ENCODE data around the gene GPR85. TPM values are rescaled to one million over a fixed set of nuclear protein-coding genes. Genes with fewer than 3 reads are reported as not detected.

Gene GPR85
- total and polyA plus RNA-seq, 2 of the 4 experiments (the other 2 are of a cell fraction): 1.7 to 5.4 TPM

DNA sequence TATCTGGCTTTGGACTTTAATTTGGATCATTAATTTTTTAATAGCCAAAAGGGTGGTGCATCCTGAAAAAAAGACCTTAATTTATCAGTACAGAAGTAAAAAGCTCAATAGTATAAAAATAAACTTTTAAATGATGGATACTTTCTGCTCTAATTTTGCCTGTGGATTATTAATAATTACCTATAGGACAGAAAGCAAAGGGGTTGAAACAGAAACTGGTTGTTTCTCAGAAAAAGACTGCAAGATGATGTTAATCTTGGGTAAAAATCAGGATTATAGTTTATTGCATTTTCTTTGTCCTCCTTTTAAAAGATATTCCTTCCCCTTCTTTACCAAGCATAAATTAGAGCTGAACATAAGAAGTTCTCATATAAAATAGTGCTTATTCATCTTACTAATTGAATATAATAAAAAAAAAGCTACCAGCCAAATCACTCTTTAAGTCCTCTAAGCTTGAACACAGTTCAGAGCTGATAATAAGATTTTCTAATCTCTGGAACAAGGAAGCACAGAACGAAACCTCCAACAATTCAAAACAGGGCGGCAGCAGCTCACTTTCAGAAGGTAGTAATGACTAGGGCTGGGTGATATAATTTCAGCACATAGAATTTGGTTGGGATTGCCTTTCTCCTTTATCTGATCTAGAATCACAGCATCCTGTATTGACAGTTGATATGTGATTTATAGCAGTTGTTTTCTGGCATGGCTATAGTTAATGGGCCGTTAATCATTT lies 8.1 kb upstream of the GPR85 start:
- Histone ChIP-seq H2AK5ac (ENCODE audit: low read depth, low read length) (no peak overlapping the region), H3K79me1 (ENCODE audit: low read depth in 1 of 2, low read length in 2 of 2) (no peaks in the 10 kb centered on the region), H2BK120ac (ENCODE audit: low read depth, low read length) (no peak overlapping the region), H3K9ac (ENCODE audit: low read depth, low read length) (no peak overlapping the region), H2BK20ac (ENCODE audit: low read depth, low read length) (no peak overlapping the region), H3K4ac (ENCODE audit: low read depth, low read length) (no peak overlapping the region), H3K56ac (ENCODE audit: extremely low read depth, insufficient read depth, low read length) (no peak overlapping the region), H2BK5ac (ENCODE audit: low read depth, low read length, poor library complexity, severe bottlenecking) (no peak overlapping the region), H3K36me3 (ENCODE audit: control insufficient read depth, insufficient read depth, low read length) (no peaks in the 10 kb centered on the region), H3K4me1 (ENCODE audit: control insufficient read depth, insufficient read depth, low read length) (peaks cover 2% of the 10 kb centered on the region; the same call in 1 of the 2 replicates), H3K9me1 (ENCODE audit: insufficient read depth, low read length) (no peaks in the 10 kb centered on the region), H4K20me1 (ENCODE audit: insufficient read depth, low read length) (no peaks in the 10 kb centered on the region), H3K9me3 (ENCODE audit: control insufficient read depth, insufficient read depth, low read length) (no peaks in the 10 kb centered on the region), H3K4me3 (ENCODE audit: insufficient read depth, low read depth, low read length) (no peak overlapping the region), H2AFZ (replicated peaks; ENCODE audit: low read length, poor library complexity) (no peak overlapping the region), H2BK15ac (ENCODE audit: low read depth, low read length) (no peak overlapping the region), H3K18ac (ENCODE audit: low read depth, low read length) (no peak overlapping the region), H2AK9ac (replicated peaks; ENCODE audit: low read depth, low read length, poor library complexity) (no peak overlapping the region), H3K27ac (ENCODE audit: insufficient read depth, low read length) (no peak overlapping the region), H4K5ac (ENCODE audit: low read depth, low read length) (no peak overlapping the region), H3K4me2 (ENCODE audit: low read depth, low read length) (no peak overlapping the region), H4K91ac (ENCODE audit: insufficient read depth, low read depth, low read length) (no peak overlapping the region), H3K23ac (ENCODE audit: low read depth, low read length) (no peak overlapping the region), H3K27me3 (ENCODE audit: control insufficient read depth, insufficient read depth, low read length) (no peaks in the 10 kb centered on the region), H3K14ac (replicated peaks; ENCODE audit: low read depth, low read length) (no peak overlapping the region), H4K8ac (ENCODE audit: low read depth in 2 of 2, low read length in 2 of 2) (no peak overlapping the region)
- ATAC-seq (ENCODE audit: low read depth) (no peak), DNase-seq (no peak)
- BruUV-seq (replicated peaks): no TSS peak
- dilution Hi-C loops (cut with HindIII; ENCODE audit: low sequenced_read_pairs, unreplicated experiment) (no loop called here), in situ Hi-C loops (cut with MboI; ENCODE audit: low sequenced_read_pairs) (no loop called here), intact Hi-C loops (cut with micrococcal nuclease) (no loop called here)
- no CpG with 5 or more reads among the region's 3 CpGs for WGBS, 2 experiments (ENCODE audit: extremely low coverage in 2 of 2, insufficient read length in 1 of 2)
- no peak for TF ChIP-seq CHD1 (IDR thresholded peaks at IDR 0.05; ENCODE audit: low read depth, low read length)
- no peak for TF ChIP-seq POLR2A (IDR thresholded peaks at IDR 0.05; ENCODE audit: low read depth, low read length)
- no peak for TF ChIP-seq SMC3 (IDR thresholded peaks at IDR 0.05; ENCODE audit: low read depth, low read length)
- no peak for TF ChIP-seq NFE2L2 (IDR thresholded peaks at IDR 0.05; ENCODE audit: low read depth, low read length)
- TF ChIP-seq BHLHE40 (IDR thresholded peaks at IDR 0.05; ENCODE audit: low read depth, low read length): no peak
- TF ChIP-seq FOS (IDR thresholded peaks at IDR 0.05; ENCODE audit: low read depth, low read length): no peak
- TF ChIP-seq, protein P1, sequence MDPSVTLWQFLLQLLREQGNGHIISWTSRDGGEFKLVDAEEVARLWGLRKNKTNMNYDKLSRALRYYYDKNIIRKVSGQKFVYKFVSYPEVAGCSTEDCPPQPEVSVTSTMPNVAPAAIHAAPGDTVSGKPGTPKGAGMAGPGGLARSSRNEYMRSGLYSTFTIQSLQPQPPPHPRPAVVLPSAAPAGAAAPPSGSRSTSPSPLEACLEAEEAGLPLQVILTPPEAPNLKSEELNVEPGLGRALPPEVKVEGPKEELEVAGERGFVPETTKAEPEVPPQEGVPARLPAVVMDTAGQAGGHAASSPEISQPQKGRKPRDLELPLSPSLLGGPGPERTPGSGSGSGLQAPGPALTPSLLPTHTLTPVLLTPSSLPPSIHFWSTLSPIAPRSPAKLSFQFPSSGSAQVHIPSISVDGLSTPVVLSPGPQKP (IDR thresholded peaks at IDR 0.05; ENCODE audit: borderline replicate concordance, low read depth, low read length): no peak
- TF ChIP-seq, protein P2, sequence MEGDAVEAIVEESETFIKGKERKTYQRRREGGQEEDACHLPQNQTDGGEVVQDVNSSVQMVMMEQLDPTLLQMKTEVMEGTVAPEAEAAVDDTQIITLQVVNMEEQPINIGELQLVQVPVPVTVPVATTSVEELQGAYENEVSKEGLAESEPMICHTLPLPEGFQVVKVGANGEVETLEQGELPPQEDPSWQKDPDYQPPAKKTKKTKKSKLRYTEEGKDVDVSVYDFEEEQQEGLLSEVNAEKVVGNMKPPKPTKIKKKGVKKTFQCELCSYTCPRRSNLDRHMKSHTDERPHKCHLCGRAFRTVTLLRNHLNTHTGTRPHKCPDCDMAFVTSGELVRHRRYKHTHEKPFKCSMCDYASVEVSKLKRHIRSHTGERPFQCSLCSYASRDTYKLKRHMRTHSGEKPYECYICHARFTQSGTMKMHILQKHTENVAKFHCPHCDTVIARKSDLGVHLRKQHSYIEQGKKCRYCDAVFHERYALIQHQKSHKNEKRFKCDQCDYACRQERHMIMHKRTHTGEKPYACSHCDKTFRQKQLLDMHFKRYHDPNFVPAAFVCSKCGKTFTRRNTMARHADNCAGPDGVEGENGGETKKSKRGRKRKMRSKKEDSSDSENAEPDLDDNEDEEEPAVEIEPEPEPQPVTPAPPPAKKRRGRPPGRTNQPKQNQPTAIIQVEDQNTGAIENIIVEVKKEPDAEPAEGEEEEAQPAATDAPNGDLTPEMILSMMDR (conservative IDR thresholded peaks at IDR 0.05; ENCODE audit: low read depth, low read length): no peak
- no peak for TF ChIP-seq MAFK (IDR thresholded peaks at IDR 0.05; ENCODE audit: low read depth, low read length)
- no peak for TF ChIP-seq RCOR1 (IDR thresholded peaks at IDR 0.05; ENCODE audit: insufficient replicate concordance, low read length)
- TF ChIP-seq, protein P3, sequence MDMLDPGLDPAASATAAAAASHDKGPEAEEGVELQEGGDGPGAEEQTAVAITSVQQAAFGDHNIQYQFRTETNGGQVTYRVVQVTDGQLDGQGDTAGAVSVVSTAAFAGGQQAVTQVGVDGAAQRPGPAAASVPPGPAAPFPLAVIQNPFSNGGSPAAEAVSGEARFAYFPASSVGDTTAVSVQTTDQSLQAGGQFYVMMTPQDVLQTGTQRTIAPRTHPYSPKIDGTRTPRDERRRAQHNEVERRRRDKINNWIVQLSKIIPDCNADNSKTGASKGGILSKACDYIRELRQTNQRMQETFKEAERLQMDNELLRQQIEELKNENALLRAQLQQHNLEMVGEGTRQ (IDR thresholded peaks at IDR 0.05; ENCODE audit: low read depth, low read length): no peak
- TF ChIP-seq RFX5 (IDR thresholded peaks at IDR 0.05; ENCODE audit: low read depth, low read length): no peak
- no peak for TF ChIP-seq MAZ (IDR thresholded peaks at IDR 0.05; ENCODE audit: borderline replicate concordance, low read depth, low read length)
- TF ChIP-seq MXI1 (IDR thresholded peaks at IDR 0.05; ENCODE audit: borderline replicate concordance, low read depth, low read length): no peak
- no peak for TF ChIP-seq CEBPB (IDR thresholded peaks at IDR 0.05; ENCODE audit: low read depth, low read length)
- TF ChIP-seq RAD21 (IDR thresholded peaks at IDR 0.05; ENCODE audit: low read length): no peak
- CTCF ChIA-PET: no interaction called here
- POLR2A ChIA-PET (ENCODE audit: unreplicated experiment): no interaction called here

Data from IMR-90 (cell line).